ENCODE results near the gene VDR.
A peak's percentile ranks its signal among the peaks of the same experiment; 100 is the strongest.

Gene VDR

GRCh38 chr12:47894652-47895051 is 10.1 kb downstream of the VDR start:
- no peak for TF ChIP-seq CTCF (conservative IDR thresholded peaks at IDR 0.05; ENCODE audit: low read depth, low read length)
- DNase-seq (ENCODE audit: low read depth): no peak
- H3K4me3 ChIP-seq (ENCODE audit: low read depth, low read length): no peak overlapping the region

GRCh38 chr12:47894068-47894467 is 10.7 kb downstream of the VDR start:
- no peak for DNase-seq (ENCODE audit: low read depth)
- no peak for TF ChIP-seq CTCF (conservative IDR thresholded peaks at IDR 0.05; ENCODE audit: low read depth, low read length)
- no peak overlapping the region for H3K4me3 ChIP-seq (ENCODE audit: low read depth, low read length)

GRCh38 chr12:47892819-47893218 is 12.0 kb downstream of the VDR start:
- DNase-seq (ENCODE audit: low read depth): peak; percentile 58
- H3K4me3 ChIP-seq (ENCODE audit: low read depth, low read length): no peak overlapping the region
- no peak for TF ChIP-seq CTCF (conservative IDR thresholded peaks at IDR 0.05; ENCODE audit: low read depth, low read length)

- no peak for DNase-seq (ENCODE audit: low read depth)
- TF ChIP-seq CTCF (conservative IDR thresholded peaks at IDR 0.05; ENCODE audit: low read depth, low read length): no peak
- H3K4me3 ChIP-seq (ENCODE audit: low read depth, low read length): no peak overlapping the region
Measured at GRCh38 chr12:47891356-47891755, 13.4 kb downstream of the VDR start.

GRCh38 chr12:47889040-47889439 is 15.8 kb downstream of the VDR start:
- no peak for TF ChIP-seq CTCF (conservative IDR thresholded peaks at IDR 0.05; ENCODE audit: low read depth, low read length)

GRCh38 chr12:47888153-47888819 is 16.5 kb downstream of the VDR start:
- no peak for TF ChIP-seq CTCF (conservative IDR thresholded peaks at IDR 0.05; ENCODE audit: low read depth, low read length)
- no peak overlapping the region for H3K4me3 ChIP-seq (ENCODE audit: low read depth, low read length)
- no peak for DNase-seq (ENCODE audit: low read depth)

More at GRCh38 chr12:47889040-47889439, 15.8 kb downstream of the VDR start:
- no peak for DNase-seq (ENCODE audit: low read depth)
- no peak overlapping the region for H3K4me3 ChIP-seq (ENCODE audit: low read depth, low read length)

- TF ChIP-seq CTCF (conservative IDR thresholded peaks at IDR 0.05; ENCODE audit: low read depth, low read length): no peak
- DNase-seq (ENCODE audit: low read depth): no peak
- H3K4me3 ChIP-seq (ENCODE audit: low read depth, low read length): no peak overlapping the region
Measured at GRCh38 chr12:47887529-47887928, 17.3 kb downstream of the VDR start.
